Fibroblast of lung (primary cell): ENCODE measurements around the gene TIMM17B.

Source experiments
- EZH2 ChIP-seq: IDR thresholded peaks from 2 replicates; pipeline ENCODE4 v1.5.1; 2012; ENCODE audit warnings: low read length, control low read depth, mild to moderate bottlenecking; ENCODE audit errors: missing control alignments
- TF ChIP-seq, protein P1 (sequence below), 2 donors: IDR thresholded peaks in 1 of 2; conservative IDR thresholded peaks in 1 of 2; 1 replicate in 1 of 2; 2 replicates in 1 of 2; pipeline ENCODE4 v1.5.1; 2011 to 2012; ENCODE audit warnings: low read length in 2 of 2, control low read depth in 1 of 2, inconsistent platforms in 1 of 2, low read depth in 1 of 2, mild to moderate bottlenecking in 1 of 2

DNA sequence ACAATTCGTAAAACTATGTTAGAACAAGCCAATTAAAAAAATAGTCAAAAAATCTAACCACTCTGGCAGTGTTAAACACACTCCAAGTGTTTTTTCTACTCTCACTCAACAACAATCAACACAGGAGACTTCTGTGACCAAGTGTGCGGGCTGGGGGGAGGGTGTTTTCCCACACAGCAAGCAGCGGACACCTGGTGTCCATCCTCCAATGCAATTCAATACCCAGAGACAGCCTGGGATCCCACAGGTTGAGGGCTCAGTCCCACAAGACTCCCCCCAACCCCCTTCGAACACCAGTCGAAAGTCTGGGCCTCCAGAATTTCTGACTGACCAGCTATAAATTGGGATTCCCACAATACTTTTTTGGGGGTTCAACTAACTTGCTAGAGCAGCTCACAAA lies 29.6 kb upstream of the TIMM17B start:
- TF ChIP-seq, protein P1, sequence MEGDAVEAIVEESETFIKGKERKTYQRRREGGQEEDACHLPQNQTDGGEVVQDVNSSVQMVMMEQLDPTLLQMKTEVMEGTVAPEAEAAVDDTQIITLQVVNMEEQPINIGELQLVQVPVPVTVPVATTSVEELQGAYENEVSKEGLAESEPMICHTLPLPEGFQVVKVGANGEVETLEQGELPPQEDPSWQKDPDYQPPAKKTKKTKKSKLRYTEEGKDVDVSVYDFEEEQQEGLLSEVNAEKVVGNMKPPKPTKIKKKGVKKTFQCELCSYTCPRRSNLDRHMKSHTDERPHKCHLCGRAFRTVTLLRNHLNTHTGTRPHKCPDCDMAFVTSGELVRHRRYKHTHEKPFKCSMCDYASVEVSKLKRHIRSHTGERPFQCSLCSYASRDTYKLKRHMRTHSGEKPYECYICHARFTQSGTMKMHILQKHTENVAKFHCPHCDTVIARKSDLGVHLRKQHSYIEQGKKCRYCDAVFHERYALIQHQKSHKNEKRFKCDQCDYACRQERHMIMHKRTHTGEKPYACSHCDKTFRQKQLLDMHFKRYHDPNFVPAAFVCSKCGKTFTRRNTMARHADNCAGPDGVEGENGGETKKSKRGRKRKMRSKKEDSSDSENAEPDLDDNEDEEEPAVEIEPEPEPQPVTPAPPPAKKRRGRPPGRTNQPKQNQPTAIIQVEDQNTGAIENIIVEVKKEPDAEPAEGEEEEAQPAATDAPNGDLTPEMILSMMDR (conservative IDR thresholded peaks at IDR 0.05 in 1 of 2, IDR thresholded peaks at IDR 0.05 in 1 of 2; ENCODE audit: low read depth in 1 of 2, low read length in 2 of 2): no peak
- TF ChIP-seq EZH2: no peak
